IMR-90 (cell line): ENCODE data around the gene SSR4.

Source experiments
- BHLHE40 ChIP-seq: fragments of 150-350 bp; IDR thresholded peaks from 2 replicates; pipeline ENCODE4 v1.6.1; 2016; ENCODE audit warnings: mild to moderate bottlenecking, low read depth, low read length
- CEBPB ChIP-seq: IDR thresholded peaks from 2 replicates; pipeline ENCODE4 v1.6.1; 2012; ENCODE audit warnings: low read depth, low read length, improper control_type of control experiment
- POLR2A ChIP-seq: IDR thresholded peaks from 2 replicates; pipeline ENCODE4 v1.6.1; 2012; ENCODE audit warnings: mild to moderate bottlenecking, low read depth, low read length
- RCOR1 ChIP-seq: IDR thresholded peaks from 2 replicates; pipeline ENCODE4 v1.6.1; 2012; ENCODE audit warnings: mild to moderate bottlenecking, low read length, improper control_type of control experiment; ENCODE audit not compliant: insufficient replicate concordance
- RFX5 ChIP-seq: IDR thresholded peaks from 2 replicates; pipeline ENCODE4 v1.8.0; 2012; ENCODE audit warnings: low read depth, mild to moderate bottlenecking, low read length, moderate library complexity
- TF ChIP-seq, protein P1 (sequence below): conservative IDR thresholded peaks from 2 replicates; pipeline ENCODE4 v1.5.1; 2012; ENCODE audit warnings: mild to moderate bottlenecking, low read depth, low read length, improper control_type of control experiment
- TF ChIP-seq, protein P2 (sequence below): fragments of 150-350 bp; IDR thresholded peaks from 2 replicates; pipeline ENCODE4 v1.6.1; 2016; ENCODE audit warnings: low read depth, mild to moderate bottlenecking, low read length, moderate library complexity, borderline replicate concordance

DNA sequence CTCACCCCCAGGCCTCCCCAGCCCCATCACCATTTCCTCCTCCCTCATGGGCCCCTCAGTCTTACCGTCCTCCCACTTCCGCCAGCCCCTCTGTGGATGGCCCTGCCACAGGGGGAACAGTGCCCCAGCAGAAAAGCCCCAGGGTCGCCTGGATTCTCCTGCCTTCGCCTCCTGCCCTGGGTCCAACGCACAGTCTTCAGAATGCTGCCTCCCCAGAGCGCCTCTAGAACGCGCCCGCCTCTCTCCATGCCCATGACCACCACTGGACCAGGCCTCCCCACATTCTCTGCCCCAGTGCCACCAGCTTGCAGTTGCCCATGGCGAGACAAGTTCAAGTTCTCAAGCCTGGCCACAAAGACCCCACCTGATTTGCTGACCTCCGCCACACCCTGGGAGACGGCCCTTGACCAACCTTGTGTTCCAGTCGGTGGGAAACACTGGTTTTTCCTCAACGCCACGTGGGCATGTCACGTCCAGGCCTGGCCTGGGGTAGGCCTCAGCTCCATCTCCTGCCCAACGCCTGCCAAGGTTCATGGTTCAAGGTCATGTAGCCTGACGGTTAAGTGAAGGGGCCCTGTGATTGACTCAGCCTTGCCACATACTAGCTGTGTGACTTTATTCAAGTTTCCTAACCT is 31.1 kb upstream of the SSR4 start:
- TF ChIP-seq, protein P1, sequence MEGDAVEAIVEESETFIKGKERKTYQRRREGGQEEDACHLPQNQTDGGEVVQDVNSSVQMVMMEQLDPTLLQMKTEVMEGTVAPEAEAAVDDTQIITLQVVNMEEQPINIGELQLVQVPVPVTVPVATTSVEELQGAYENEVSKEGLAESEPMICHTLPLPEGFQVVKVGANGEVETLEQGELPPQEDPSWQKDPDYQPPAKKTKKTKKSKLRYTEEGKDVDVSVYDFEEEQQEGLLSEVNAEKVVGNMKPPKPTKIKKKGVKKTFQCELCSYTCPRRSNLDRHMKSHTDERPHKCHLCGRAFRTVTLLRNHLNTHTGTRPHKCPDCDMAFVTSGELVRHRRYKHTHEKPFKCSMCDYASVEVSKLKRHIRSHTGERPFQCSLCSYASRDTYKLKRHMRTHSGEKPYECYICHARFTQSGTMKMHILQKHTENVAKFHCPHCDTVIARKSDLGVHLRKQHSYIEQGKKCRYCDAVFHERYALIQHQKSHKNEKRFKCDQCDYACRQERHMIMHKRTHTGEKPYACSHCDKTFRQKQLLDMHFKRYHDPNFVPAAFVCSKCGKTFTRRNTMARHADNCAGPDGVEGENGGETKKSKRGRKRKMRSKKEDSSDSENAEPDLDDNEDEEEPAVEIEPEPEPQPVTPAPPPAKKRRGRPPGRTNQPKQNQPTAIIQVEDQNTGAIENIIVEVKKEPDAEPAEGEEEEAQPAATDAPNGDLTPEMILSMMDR, result no peak
- TF ChIP-seq BHLHE40 (no peak), RCOR1 (no peak), POLR2A (no peak), RFX5 (no peak), CEBPB (no peak)
- TF ChIP-seq, protein P2, sequence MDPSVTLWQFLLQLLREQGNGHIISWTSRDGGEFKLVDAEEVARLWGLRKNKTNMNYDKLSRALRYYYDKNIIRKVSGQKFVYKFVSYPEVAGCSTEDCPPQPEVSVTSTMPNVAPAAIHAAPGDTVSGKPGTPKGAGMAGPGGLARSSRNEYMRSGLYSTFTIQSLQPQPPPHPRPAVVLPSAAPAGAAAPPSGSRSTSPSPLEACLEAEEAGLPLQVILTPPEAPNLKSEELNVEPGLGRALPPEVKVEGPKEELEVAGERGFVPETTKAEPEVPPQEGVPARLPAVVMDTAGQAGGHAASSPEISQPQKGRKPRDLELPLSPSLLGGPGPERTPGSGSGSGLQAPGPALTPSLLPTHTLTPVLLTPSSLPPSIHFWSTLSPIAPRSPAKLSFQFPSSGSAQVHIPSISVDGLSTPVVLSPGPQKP, result no peak
